Esophagus squamous epithelium (tissue), 4 donors: ENCODE measurements around the gene RAB17.

Experiments
- CTCF ChIP-seq, 6 experiments: fragments of 450-650 bp in 4 of 6; fragments of 200-600 bp in 2 of 6; sonication (generic) in 2 of 6; IDR thresholded peaks; one replicate each; pipeline ENCODE4 v1.5.1; 2016 to 2019; ENCODE audit warnings: antibody characterized with exemption in 6 of 6, mild to moderate bottlenecking in 4 of 6, moderate library complexity in 4 of 6
- POLR2A ChIP-seq, 4 donors: fragments of 450-650 bp; IDR thresholded peaks; one replicate each; pipeline ENCODE4 v1.6.1; 2017; ENCODE audit warnings: antibody characterized with exemption in 4 of 4, mild to moderate bottlenecking in 4 of 4, moderate library complexity in 3 of 4

GRCh38 chr2:237546040-237546875 is 44.3 kb downstream of the RAB17 start:
- TF ChIP-seq CTCF (IDR thresholded peaks at IDR 0.05) (no peak), POLR2A (IDR thresholded peaks at IDR 0.05) (no peak)
